ENCODE results near the gene BRDT.

- no peak for TF ChIP-seq POLR2A (IDR thresholded peaks at IDR 0.05)
- TF ChIP-seq CTCF (IDR thresholded peaks at IDR 0.05), result no peak
- no peak for TF ChIP-seq EP300 (IDR thresholded peaks at IDR 0.05)
Observed at GRCh38 chr1:92030656-92031107, 81.5 kb downstream of the BRDT start.
